OCI-LY7 (cell line): ENCODE results near the gene BTRC. TPM values are rescaled to one million over a fixed set of nuclear protein-coding genes. Genes with fewer than 3 reads are reported as not detected.

Experiments
- BruUV-seq: library from RNA; stranded (reverse); fragments of 400-500 nt; replicated peaks from 2 replicates; lab custom pipeline; 2021; lab: Mats Ljungman, UMichigan
- CTCF ChIA-PET: fragments of 300-600 bp; sonication (Branson Sonifier 250); formaldehyde crosslinking; loops from one replicate; lab custom pipeline; 2022; ENCODE audit warnings: antibody characterized with exemption; ENCODE audit not compliant: unreplicated experiment; lab: Charles Lee
- POLR2A ChIA-PET: fragments of 300-600 bp; sonication (Branson Sonifier 250); formaldehyde crosslinking; loops from one replicate; lab custom pipeline; 2022; ENCODE audit warnings: antibody characterized with exemption; lab: Charles Lee
- DNase-seq: peaks from one replicate; pipeline ENCODE4 v3.0.0-alpha.2; 2015; ENCODE audit warnings: low spot score
- H2AFZ ChIP-seq: fragments of 200-600 bp; sonication (generic), shearing (Covaris generic); 2 replicates; pipeline ENCODE4 v1.6.1; 2014; ENCODE audit warnings: mild to moderate bottlenecking, antibody characterized with exemption, low read length, moderate library complexity
- H3K27ac ChIP-seq: fragments of 200-600 bp; sonication (generic); 2 replicates; pipeline ENCODE4 v1.5.1; 2014; ENCODE audit warnings: mixed run types, low read depth, mild to moderate bottlenecking, moderate library complexity, low read length, inconsistent platforms; ENCODE audit not compliant: poor library complexity, severe bottlenecking
- H3K36me3 ChIP-seq: fragments of 200-600 bp; sonication (generic); 2 replicates; pipeline ENCODE4 v1.6.1; 2014; ENCODE audit warnings: mild to moderate bottlenecking, antibody characterized with exemption, low read length, moderate library complexity, mixed read lengths; ENCODE audit not compliant: insufficient read depth
- H3K4me1 ChIP-seq: fragments of 200-600 bp; sonication (generic); 2 replicates; pipeline ENCODE4 v1.5.1; 2014; ENCODE audit warnings: mild to moderate bottlenecking, low read length; ENCODE audit not compliant: insufficient read depth, poor library complexity, severe bottlenecking
- H3K4me2 ChIP-seq: fragments of 200-600 bp; sonication (generic); 2 replicates; pipeline ENCODE4 v1.6.1; 2014; ENCODE audit warnings: mild to moderate bottlenecking, low read length
- H3K4me3 ChIP-seq: fragments of 200-600 bp; sonication (generic); 2 replicates; pipeline ENCODE4 v1.5.1; 2014; ENCODE audit warnings: mild to moderate bottlenecking, low read depth, low read length; ENCODE audit not compliant: poor library complexity, severe bottlenecking
- H3K79me2 ChIP-seq: fragments of 200-600 bp; sonication (generic); 2 replicates; pipeline ENCODE4 v1.6.1; 2016; ENCODE audit warnings: low read depth, mild to moderate bottlenecking, low read length, moderate library complexity, mixed read lengths; ENCODE audit not compliant: insufficient read depth
- H3K9me2 ChIP-seq: fragments of 200-600 bp; sonication (generic); 2 replicates; pipeline ENCODE4 v1.6.1; 2016; ENCODE audit warnings: mild to moderate bottlenecking, low read length, mixed read lengths; ENCODE audit not compliant: insufficient read depth
- H3K9me3 ChIP-seq: fragments of 200-600 bp; sonication (generic); 2 replicates; pipeline ENCODE4 v1.6.1; 2014; ENCODE audit warnings: mild to moderate bottlenecking, mixed run types, low read length, mixed read lengths
- H4K20me1 ChIP-seq: fragments of 200-600 bp; sonication (generic); 2 replicates; pipeline ENCODE4 v1.6.1; 2014; ENCODE audit warnings: mild to moderate bottlenecking, antibody characterized with exemption, low read length, moderate library complexity, mixed read lengths; ENCODE audit not compliant: insufficient read depth
- CTCF ChIP-seq: fragments of 200-600 bp; sonication (generic); conservative IDR thresholded peaks from 2 replicates; pipeline ENCODE4 v1.5.1; 2014; ENCODE audit warnings: mild to moderate bottlenecking, antibody characterized with exemption, low read length, moderate library complexity, mixed read lengths
- EZH2phosphoT487 ChIP-seq: fragments of 200-600 bp; sonication (generic); IDR thresholded peaks from 2 replicates; pipeline ENCODE4 v1.6.1; 2018; ENCODE audit warnings: low read depth, borderline replicate concordance, mild to moderate bottlenecking, mixed run types, antibody characterized with exemption, low read length, moderate library complexity, mixed read lengths
- intact Hi-C: fragments of 100-400 bp; cut with micrococcal nuclease; formaldehyde crosslinking; loops from one replicate; pipeline ENCODE4 v1.10.0; 2022; ENCODE audit not compliant: unreplicated experiment
- total RNA-seq, 2 experiments: library from RNA; depleted of rRNA in 1 of 2; stranded (reverse); fragments of >200 nt in 1 of 2; shearing (Covaris generic) in 1 of 2; gene quantifications; 2 replicates each; pipeline ENCODE4 v1.2.3, GENCODE V29; 2014 to 2022

The BTRC gene
- total RNA-seq, 2 experiments from 2014 or later = 6.1 to 17.8 TPM

GRCh38 chr10:101436302-101436701, 82.3 kb downstream of the BTRC start:
- no peak overlapping the region for H3K4me2 ChIP-seq
- BruUV-seq = no TSS peak
- H3K9me3 ChIP-seq = no peaks in the 10 kb centered on the region
- no peaks in the 10 kb centered on the region for H3K9me2 ChIP-seq
- intact Hi-C loops = no loop called here
- no peaks in the 10 kb centered on the region for H3K36me3 ChIP-seq
- H3K27ac ChIP-seq = no peak overlapping the region
- POLR2A ChIA-PET = interaction anchor here (0.6 to 1.3 kb wide), 3 partner anchors 8 to 1871 kb away, joined by 3 to 4 read pairs (median 3); no protein-coding TSS in a partner anchor
- no peaks in the 10 kb centered on the region for H3K4me1 ChIP-seq
- H4K20me1 ChIP-seq = no peaks in the 10 kb centered on the region
- CTCF ChIA-PET = no interaction called here
- no peak overlapping the region for H2AFZ ChIP-seq
- TF ChIP-seq EZH2phosphoT487 (no peak), CTCF (no peak)
- no peak for DNase-seq
- H3K79me2 ChIP-seq = no peaks in the 10 kb centered on the region
- no peak overlapping the region for H3K4me3 ChIP-seq

- no TSS peak for BruUV-seq
- TF ChIP-seq EZH2phosphoT487 = no peak
- TF ChIP-seq CTCF = no peak
- ChIA-PET POLR2A (no interaction called here), CTCF (no interaction called here)
- H3K4me3 ChIP-seq = no peak overlapping the region
- intact Hi-C loops = no loop called here
- no peaks in the 10 kb centered on the region for H3K9me2 ChIP-seq
- H3K27ac ChIP-seq = no peak overlapping the region
- H3K4me1 ChIP-seq = no peaks in the 10 kb centered on the region
- H3K4me2 ChIP-seq = no peak overlapping the region
- no peak for DNase-seq
- H3K9me3 ChIP-seq = no peaks in the 10 kb centered on the region
- no peaks in the 10 kb centered on the region for H3K36me3 ChIP-seq
- no peaks in the 10 kb centered on the region for H4K20me1 ChIP-seq
- H3K79me2 ChIP-seq = no peaks in the 10 kb centered on the region
- no peak overlapping the region for H2AFZ ChIP-seq
These were observed 85.0 kb downstream of the BTRC start for GRCh38 chr10:101438881-101439391.
